Endometrial microvascular endothelial cells (primary cell): ENCODE data around the gene TTC28. TPM values are rescaled to one million over a fixed set of nuclear protein-coding genes. Genes with fewer than 3 reads are reported as not detected.

Experiments used
- in situ Hi-C: cut with HindIII; loops from 2 replicates; pipeline ENCODE4 v1.10.0; 2017; ENCODE audit warnings: low sequenced_read_pairs, low pct_unique_long_range_greater_than_20kb; ENCODE audit errors: inconsistent ontology term
- total RNA-seq: library from RNA; depleted of rRNA; stranded (reverse); fragments of >200 nt; gene quantifications from one replicate; pipeline ENCODE4 v1.2.3, GENCODE V29; 2015; ENCODE audit errors: inconsistent ontology term

The TTC28 gene
- total RNA-seq, 1 donor from 2014 or later: 8.2 TPM

GRCh38 chr22:27990879-27991278 lies 688.8 kb downstream of the TTC28 start:
- in situ Hi-C loops: no loop called here

DNA sequence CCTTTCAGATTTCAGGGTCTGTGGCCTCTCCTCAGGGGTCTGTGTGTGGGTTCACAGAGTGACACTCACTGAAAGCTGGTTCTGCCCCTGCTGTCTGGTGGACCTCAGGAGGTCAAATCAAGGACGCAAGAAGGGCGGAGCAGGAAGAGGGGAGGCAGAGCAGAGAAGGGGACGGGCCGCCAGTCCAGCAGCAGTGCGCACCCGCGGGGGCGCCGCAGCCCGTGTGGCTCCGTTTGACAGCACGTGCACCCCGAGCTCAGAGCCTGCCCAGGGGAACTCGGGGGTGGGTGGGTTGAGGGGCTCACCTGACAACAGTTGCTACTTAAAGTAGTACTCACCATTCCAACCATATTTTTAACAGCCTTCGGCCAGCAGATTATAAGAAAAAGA lies 689.2 kb downstream of the TTC28 start:
- in situ Hi-C loops: no loop called here

GRCh38 chr22:27989758-27990450 lies 689.7 kb downstream of the TTC28 start:
- in situ Hi-C loops: no loop called here

DNA sequence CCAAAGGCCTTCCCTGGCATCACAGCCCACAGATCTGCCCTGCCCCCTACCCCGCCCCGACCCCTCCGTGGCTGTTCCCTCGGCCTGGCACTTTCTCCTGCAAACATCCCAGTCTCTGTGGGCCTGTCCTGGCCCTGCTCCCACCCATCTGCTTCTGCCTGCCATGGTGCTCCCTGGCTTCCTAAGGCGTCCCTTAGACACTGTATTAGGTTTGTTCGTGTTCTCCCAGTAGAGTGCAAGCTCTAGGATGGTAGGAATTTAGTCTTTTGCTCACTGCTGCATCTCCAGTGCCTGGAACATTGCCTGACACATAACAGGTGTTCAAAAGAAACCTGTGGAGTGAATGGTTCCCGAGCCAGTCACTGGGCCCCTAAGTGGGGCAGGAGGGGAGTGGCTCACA lies 690.9 kb downstream of the TTC28 start:
- in situ Hi-C loops: no loop called here

- in situ Hi-C loops: no loop called here
Measured at GRCh38 chr22:27987557-27987956, 692.1 kb downstream of the TTC28 start.

DNA sequence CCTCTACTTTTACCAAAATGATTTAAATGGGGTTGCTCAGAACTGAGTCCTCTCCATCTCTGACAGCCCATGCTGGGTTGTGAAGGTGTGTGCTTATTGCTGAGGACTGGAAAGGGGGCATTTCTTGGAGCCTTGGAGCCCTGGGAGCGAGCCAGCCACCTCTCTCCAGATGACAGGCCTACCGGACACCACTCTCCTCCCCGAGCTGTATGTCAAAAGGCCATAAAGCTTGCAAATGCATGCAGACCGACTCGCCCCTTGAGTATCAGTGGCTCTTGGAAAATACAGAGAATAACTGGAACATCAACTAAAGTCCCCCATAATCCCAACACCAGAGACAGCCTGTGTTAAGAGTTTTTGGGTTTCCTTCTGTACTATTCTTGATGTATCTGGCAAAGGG lies 692.7 kb downstream of the TTC28 start:
- in situ Hi-C loops: no loop called here

- in situ Hi-C loops: no loop called here
Measured at GRCh38 chr22:27986459-27986858, 693.2 kb downstream of the TTC28 start.

- in situ Hi-C loops: no loop called here
Measured at GRCh38 chr22:27985323-27986275, 694.0 kb downstream of the TTC28 start.

DNA sequence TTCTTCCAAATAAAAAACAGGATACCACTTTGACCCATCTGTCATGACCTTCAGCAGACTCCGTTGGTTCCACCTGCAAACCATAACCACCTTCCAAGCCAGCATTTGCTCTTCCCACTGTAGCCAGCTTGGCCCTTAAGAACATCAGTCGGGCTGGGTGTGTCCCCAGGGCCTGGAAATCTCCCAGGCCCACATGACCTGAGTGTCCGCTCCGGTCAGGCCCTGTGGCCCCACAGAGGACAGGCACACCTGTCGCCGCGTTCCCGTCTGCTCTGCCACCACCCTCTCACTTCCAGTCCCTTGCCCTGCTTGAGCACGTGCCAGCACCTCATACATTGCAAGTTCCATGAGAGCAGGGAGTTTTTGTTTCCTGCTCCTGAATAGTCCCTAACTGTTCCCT lies 694.9 kb downstream of the TTC28 start:
- in situ Hi-C loops: no loop called here

DNA sequence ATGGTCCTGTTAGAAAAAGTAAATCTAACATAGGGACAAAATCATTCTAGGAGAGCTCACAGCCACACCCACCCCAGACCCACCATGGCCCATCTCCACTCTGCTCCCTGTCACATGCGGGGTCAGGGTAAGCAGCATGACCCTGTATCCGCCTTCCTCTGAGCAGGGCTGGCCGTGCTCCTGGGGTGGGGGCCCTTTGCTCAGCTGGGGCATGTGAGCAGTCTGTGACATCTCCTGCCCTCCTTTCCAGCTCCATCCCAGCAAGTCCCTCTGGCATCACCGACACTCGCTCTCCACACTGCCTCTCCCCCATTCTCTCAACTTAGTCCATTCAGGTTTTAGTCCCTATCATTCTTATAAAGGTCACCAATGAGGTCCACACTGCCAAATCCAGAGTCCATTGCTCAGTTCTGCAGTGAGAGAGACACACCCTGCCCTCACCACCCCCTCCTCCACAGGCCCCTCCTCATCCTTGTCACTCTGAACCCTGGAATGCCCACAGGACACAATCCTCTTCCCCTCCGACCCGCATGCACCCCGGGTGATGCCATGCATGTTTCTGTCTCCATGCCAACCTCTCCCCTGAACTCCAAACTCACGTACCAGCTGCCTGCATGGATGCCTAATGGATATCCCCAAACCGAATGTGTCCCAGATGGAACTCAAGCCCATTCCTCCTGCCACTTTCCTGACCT lies 695.5 kb downstream of the TTC28 start:
- in situ Hi-C loops: no loop called here

DNA sequence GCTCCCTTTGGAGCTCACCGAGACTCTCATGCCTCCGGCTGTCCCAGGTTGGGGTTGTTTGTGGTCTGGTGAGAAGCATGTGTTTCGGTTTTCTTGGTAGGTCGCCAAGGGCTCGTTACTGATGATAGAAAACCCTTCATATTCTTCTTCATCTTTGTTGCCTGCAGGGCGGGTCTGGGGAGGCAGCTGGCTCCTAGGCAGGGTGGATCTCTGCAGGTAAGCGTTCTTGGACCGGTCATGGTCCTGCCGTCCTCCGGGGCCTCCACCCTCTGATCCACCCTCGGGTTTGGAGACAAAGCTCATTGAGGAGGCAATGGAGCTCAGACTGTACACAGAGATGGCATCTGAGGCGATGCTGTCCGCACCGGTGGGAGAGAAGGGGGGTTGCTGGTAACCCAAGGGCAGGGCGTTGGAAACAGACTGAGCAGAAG lies 696.3 kb downstream of the TTC28 start:
- in situ Hi-C loops: no loop called here

DNA sequence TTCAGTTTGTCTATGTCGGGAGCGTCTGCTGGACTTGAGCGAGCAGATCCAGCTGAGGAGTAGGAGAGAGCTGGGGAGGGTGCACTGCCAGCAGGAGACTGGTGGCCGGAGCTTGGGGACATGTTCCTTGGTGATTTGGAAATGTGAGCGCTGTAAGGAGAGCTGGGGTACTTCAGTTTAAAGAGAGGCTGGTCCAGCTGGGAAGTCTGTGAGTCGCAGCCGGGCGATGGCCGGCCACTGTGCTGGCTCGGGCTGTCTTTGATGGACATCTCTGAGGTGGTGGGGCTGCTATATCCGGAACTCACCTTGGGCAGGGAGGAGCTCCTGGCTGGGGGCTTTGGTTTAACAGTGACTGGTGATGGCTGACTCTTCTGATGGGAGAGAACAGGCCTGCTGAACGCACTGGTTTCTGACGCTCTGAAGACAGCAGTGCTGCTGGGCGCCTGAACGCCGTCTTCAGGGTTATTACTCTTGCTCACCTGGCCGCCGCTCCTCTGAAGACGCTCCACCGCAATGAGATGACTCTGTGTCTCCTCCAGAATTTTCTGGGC lies 696.9 kb downstream of the TTC28 start:
- in situ Hi-C loops: no loop called here

GRCh38 chr22:27982106-27982505 lies 697.5 kb downstream of the TTC28 start:
- in situ Hi-C loops: no loop called here

- in situ Hi-C loops: no loop called here
Measured at GRCh38 chr22:27980424-27981148, 699.1 kb downstream of the TTC28 start.

GRCh38 chr22:27978802-27979201 lies 700.8 kb downstream of the TTC28 start:
- in situ Hi-C loops: no loop called here

- in situ Hi-C loops: no loop called here
Measured at GRCh38 chr22:27978317-27978716, 701.3 kb downstream of the TTC28 start.

- in situ Hi-C loops: no loop called here
Measured at GRCh38 chr22:27976586-27976985, 703.1 kb downstream of the TTC28 start.

- in situ Hi-C loops: no loop called here
Measured at GRCh38 chr22:27975381-27976013, 704.1 kb downstream of the TTC28 start.
